DMS114 treated with DMSO at 0.1 percent for 48 hours (cell line): ENCODE results near the gene MYMK.

Experiments
- DNase-seq: peaks from one replicate; lab custom pipeline; 2025; ENCODE audit not compliant: unreplicated experiment; lab: John Stamatoyannopoulos, UW

Gene MYMK

GRCh38 chr9:133470427-133470924, 54.3 kb downstream of the MYMK start:
- no peak for DNase-seq

- no peak for DNase-seq
These were observed 55.9 kb downstream of the MYMK start for GRCh38 chr9:133468777-133469421.

- DNase-seq: no peak
These were observed 56.4 kb downstream of the MYMK start for GRCh38 chr9:133468374-133468773.

GRCh38 chr9:133467101-133467500, 57.7 kb downstream of the MYMK start:
- DNase-seq: no peak

GRCh38 chr9:133465984-133466383, 58.8 kb downstream of the MYMK start:
- no peak for DNase-seq

- DNase-seq: no peak
These were observed 60.1 kb downstream of the MYMK start for GRCh38 chr9:133464638-133465037.
